OCI-LY7 (cell line): Measurements from ENCODE around the gene ZNF576. TPM values are rescaled to one million over a fixed set of nuclear protein-coding genes. Genes with fewer than 3 reads are reported as not detected.
A peak's percentile ranks its signal among the peaks of the same experiment; 100 is the strongest.

Experiments used
- BruUV-seq: library from RNA; stranded (reverse); fragments of 400-500 nt; replicated peaks from 2 replicates; lab custom pipeline; 2021; lab: Mats Ljungman, UMichigan
- CTCF ChIA-PET: fragments of 300-600 bp; sonication (Branson Sonifier 250); formaldehyde crosslinking; loops from one replicate; lab custom pipeline; 2022; ENCODE audit warnings: antibody characterized with exemption; ENCODE audit not compliant: unreplicated experiment; lab: Charles Lee
- POLR2A ChIA-PET: fragments of 300-600 bp; sonication (Branson Sonifier 250); formaldehyde crosslinking; loops from one replicate; lab custom pipeline; 2022; ENCODE audit warnings: antibody characterized with exemption; lab: Charles Lee
- DNase-seq: peaks from one replicate; pipeline ENCODE4 v3.0.0-alpha.2; 2015; ENCODE audit warnings: low spot score
- H2AFZ ChIP-seq: fragments of 200-600 bp; sonication (generic), shearing (Covaris generic); 2 replicates; pipeline ENCODE4 v1.6.1; 2014; ENCODE audit warnings: mild to moderate bottlenecking, antibody characterized with exemption, low read length, moderate library complexity
- H3K27ac ChIP-seq: fragments of 200-600 bp; sonication (generic); 2 replicates; pipeline ENCODE4 v1.5.1; 2014; ENCODE audit warnings: mixed run types, low read depth, mild to moderate bottlenecking, moderate library complexity, low read length, inconsistent platforms; ENCODE audit not compliant: poor library complexity, severe bottlenecking
- H3K36me3 ChIP-seq: fragments of 200-600 bp; sonication (generic); 2 replicates; pipeline ENCODE4 v1.6.1; 2014; ENCODE audit warnings: mild to moderate bottlenecking, antibody characterized with exemption, low read length, moderate library complexity, mixed read lengths; ENCODE audit not compliant: insufficient read depth
- H3K4me1 ChIP-seq: fragments of 200-600 bp; sonication (generic); 2 replicates; pipeline ENCODE4 v1.5.1; 2014; ENCODE audit warnings: mild to moderate bottlenecking, low read length; ENCODE audit not compliant: insufficient read depth, poor library complexity, severe bottlenecking
- H3K4me2 ChIP-seq: fragments of 200-600 bp; sonication (generic); 2 replicates; pipeline ENCODE4 v1.6.1; 2014; ENCODE audit warnings: mild to moderate bottlenecking, low read length
- H3K4me3 ChIP-seq: fragments of 200-600 bp; sonication (generic); 2 replicates; pipeline ENCODE4 v1.5.1; 2014; ENCODE audit warnings: mild to moderate bottlenecking, low read depth, low read length; ENCODE audit not compliant: poor library complexity, severe bottlenecking
- H3K79me2 ChIP-seq: fragments of 200-600 bp; sonication (generic); 2 replicates; pipeline ENCODE4 v1.6.1; 2016; ENCODE audit warnings: low read depth, mild to moderate bottlenecking, low read length, moderate library complexity, mixed read lengths; ENCODE audit not compliant: insufficient read depth
- H3K9me2 ChIP-seq: fragments of 200-600 bp; sonication (generic); 2 replicates; pipeline ENCODE4 v1.6.1; 2016; ENCODE audit warnings: mild to moderate bottlenecking, low read length, mixed read lengths; ENCODE audit not compliant: insufficient read depth
- H3K9me3 ChIP-seq: fragments of 200-600 bp; sonication (generic); 2 replicates; pipeline ENCODE4 v1.6.1; 2014; ENCODE audit warnings: mild to moderate bottlenecking, mixed run types, low read length, mixed read lengths
- H4K20me1 ChIP-seq: fragments of 200-600 bp; sonication (generic); 2 replicates; pipeline ENCODE4 v1.6.1; 2014; ENCODE audit warnings: mild to moderate bottlenecking, antibody characterized with exemption, low read length, moderate library complexity, mixed read lengths; ENCODE audit not compliant: insufficient read depth
- EZH2phosphoT487 ChIP-seq: fragments of 200-600 bp; sonication (generic); IDR thresholded peaks from 2 replicates; pipeline ENCODE4 v1.6.1; 2018; ENCODE audit warnings: low read depth, borderline replicate concordance, mild to moderate bottlenecking, mixed run types, antibody characterized with exemption, low read length, moderate library complexity, mixed read lengths
- intact Hi-C: fragments of 100-400 bp; cut with micrococcal nuclease; formaldehyde crosslinking; loops from one replicate; pipeline ENCODE4 v1.10.0; 2022; ENCODE audit not compliant: unreplicated experiment
- total RNA-seq, 2 experiments: library from RNA; depleted of rRNA in 1 of 2; stranded (reverse); fragments of >200 nt in 1 of 2; shearing (Covaris generic) in 1 of 2; gene quantifications; 2 replicates each; pipeline ENCODE4 v1.2.3, GENCODE V29; 2014 to 2022
- TF ChIP-seq, protein P1 (sequence below): fragments of 200-600 bp; sonication (generic); conservative IDR thresholded peaks from 2 replicates; pipeline ENCODE4 v1.5.1; 2014; ENCODE audit warnings: mild to moderate bottlenecking, antibody characterized with exemption, low read length, moderate library complexity, mixed read lengths

ZNF576 gene
- total RNA-seq, 2 experiments from 2014 or later = 17.8 to 20.2 TPM

DNA sequence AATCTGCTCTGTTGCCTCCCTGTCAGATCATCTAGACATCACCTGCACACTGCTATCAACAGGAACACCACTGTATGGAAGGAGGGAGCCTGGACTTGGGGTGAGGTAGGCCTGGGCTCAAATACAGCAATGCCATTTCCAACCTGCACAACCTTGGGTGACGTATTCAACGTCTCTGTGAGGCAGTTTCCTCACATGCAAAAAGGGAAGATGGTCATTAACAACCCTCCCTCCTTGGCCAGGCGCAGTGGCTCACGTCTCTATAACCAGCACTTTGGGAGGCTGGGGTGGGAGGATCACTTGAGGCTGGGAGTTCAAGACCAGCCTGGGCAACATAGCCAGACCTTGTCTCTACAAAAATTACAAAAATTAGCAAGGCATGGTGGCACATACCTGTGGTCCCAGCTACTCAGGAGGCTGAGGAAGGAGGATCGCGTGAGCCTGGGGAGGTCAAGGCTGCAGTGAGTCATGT is 34.1 kb upstream of the ZNF576 start:
- Histone ChIP-seq H3K79me2 (no peaks in the 10 kb centered on the region), H3K36me3 (peaks cover 48% of the 10 kb centered on the region), H3K27ac (no peak overlapping the region), H2AFZ (no peak overlapping the region), H3K9me2 (no peaks in the 10 kb centered on the region), H3K4me2 (no peak overlapping the region; the same call in 1 of the 2 replicates), H3K4me3 (no peak overlapping the region), H3K4me1 (peaks cover 8% of the 10 kb centered on the region), H4K20me1 (no peaks in the 10 kb centered on the region), H3K9me3 (no peaks in the 10 kb centered on the region)
- intact Hi-C loops = no loop called here
- CTCF ChIA-PET = no interaction called here
- POLR2A ChIA-PET = no interaction called here
- DNase-seq = no peak
- TF ChIP-seq, protein P1, sequence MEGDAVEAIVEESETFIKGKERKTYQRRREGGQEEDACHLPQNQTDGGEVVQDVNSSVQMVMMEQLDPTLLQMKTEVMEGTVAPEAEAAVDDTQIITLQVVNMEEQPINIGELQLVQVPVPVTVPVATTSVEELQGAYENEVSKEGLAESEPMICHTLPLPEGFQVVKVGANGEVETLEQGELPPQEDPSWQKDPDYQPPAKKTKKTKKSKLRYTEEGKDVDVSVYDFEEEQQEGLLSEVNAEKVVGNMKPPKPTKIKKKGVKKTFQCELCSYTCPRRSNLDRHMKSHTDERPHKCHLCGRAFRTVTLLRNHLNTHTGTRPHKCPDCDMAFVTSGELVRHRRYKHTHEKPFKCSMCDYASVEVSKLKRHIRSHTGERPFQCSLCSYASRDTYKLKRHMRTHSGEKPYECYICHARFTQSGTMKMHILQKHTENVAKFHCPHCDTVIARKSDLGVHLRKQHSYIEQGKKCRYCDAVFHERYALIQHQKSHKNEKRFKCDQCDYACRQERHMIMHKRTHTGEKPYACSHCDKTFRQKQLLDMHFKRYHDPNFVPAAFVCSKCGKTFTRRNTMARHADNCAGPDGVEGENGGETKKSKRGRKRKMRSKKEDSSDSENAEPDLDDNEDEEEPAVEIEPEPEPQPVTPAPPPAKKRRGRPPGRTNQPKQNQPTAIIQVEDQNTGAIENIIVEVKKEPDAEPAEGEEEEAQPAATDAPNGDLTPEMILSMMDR = no peak
- no peak for TF ChIP-seq EZH2phosphoT487
- BruUV-seq = no TSS peak

DNA sequence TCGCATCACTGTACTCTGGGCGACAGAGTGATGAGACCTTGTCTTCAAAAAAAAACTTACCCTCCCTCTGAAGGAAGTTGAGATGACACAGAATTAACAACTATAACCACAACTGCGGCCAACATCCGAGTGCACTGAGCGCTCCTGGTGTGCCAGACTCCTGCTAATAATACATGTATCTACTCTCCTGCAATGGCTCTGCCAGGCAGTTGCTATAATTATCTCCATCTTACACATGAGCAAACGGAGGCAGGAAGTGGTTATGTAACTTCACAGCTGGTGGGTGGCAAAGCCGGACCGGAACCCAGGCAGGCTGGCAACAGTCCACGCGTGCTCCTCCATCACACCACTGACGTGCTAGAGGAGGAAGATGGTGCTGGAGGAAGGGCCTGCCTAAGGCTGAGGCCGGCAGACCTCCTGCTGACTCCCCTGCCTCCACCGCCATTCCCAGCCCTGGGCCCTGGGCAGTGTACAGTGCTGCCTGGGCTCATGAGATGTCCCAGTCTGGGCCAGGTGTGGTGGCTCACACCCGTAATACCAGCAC is 33.6 kb upstream of the ZNF576 start:
- H3K4me3 ChIP-seq = no peak overlapping the region
- BruUV-seq = no TSS peak
- CTCF ChIA-PET = no interaction called here
- POLR2A ChIA-PET = no interaction called here
- H3K9me3 ChIP-seq = no peaks in the 10 kb centered on the region
- H4K20me1 ChIP-seq = no peaks in the 10 kb centered on the region
- no peak for TF ChIP-seq EZH2phosphoT487
- TF ChIP-seq, protein P1 = no peak
- peak overlapping the region; percentile 50; the same call in 1 of the 2 replicates for H3K4me2 ChIP-seq
- H2AFZ ChIP-seq = no peak overlapping the region
- intact Hi-C loops = no loop called here
- H3K36me3 ChIP-seq = peaks cover 46% of the 10 kb centered on the region
- DNase-seq = peak; percentile 25
- no peak overlapping the region for H3K27ac ChIP-seq
- no peaks in the 10 kb centered on the region for H3K79me2 ChIP-seq
- peaks cover 8% of the 10 kb centered on the region for H3K4me1 ChIP-seq
- no peaks in the 10 kb centered on the region for H3K9me2 ChIP-seq

DNA sequence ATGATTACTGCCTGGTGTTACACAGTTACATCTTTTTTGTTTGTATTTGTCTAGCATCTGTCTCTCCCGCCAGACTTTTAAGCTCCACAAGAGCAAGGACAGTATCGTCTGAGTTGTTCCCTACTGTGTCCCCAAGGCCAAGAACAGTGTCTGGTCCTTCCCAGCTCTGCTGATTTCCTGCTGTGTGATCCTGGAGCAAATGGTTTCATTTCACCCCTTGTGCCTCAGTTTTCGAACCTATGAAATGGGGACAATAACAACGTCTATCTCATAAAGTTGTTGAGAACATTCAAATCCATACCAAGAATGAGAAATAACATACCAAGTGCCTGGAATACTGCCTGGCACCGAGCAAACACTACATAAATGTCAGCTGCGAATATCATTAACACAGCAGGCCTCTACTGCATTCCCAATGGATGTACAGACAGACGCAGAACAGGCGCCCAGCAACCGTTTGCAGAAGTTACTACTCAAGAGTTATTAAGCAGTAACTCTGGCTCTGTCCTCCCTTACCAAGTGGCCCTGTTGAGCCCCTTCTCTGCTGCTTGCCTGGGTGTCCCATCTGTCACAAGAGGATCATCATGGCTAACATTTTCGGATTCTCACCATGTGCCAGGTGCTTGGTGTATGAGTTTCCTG is 32.5 kb upstream of the ZNF576 start:
- no peak overlapping the region for H3K4me2 ChIP-seq
- ChIA-PET CTCF (no interaction called here), POLR2A (no interaction called here)
- no peak for DNase-seq
- H2AFZ ChIP-seq = no peak overlapping the region
- BruUV-seq = no TSS peak
- no peak overlapping the region for H3K27ac ChIP-seq
- H3K36me3 ChIP-seq = peaks cover 42% of the 10 kb centered on the region
- H3K4me1 ChIP-seq = peaks cover 8% of the 10 kb centered on the region
- H3K9me3 ChIP-seq = no peaks in the 10 kb centered on the region
- intact Hi-C loops = no loop called here
- TF ChIP-seq, protein P1 = no peak
- no peak for TF ChIP-seq EZH2phosphoT487
- H3K79me2 ChIP-seq = no peaks in the 10 kb centered on the region
- H3K9me2 ChIP-seq = no peaks in the 10 kb centered on the region
- H3K4me3 ChIP-seq = no peak overlapping the region
- no peaks in the 10 kb centered on the region for H4K20me1 ChIP-seq
